H9 (cell line): Measurements from ENCODE around the gene HERC4. TPM values are rescaled to one million over a fixed set of nuclear protein-coding genes. Genes with fewer than 3 reads are reported as not detected.

Experiments used
- DNase-seq: peaks from one replicate; pipeline ENCODE4 v3.0.0-alpha.2; 2017
- H2AFZ ChIP-seq: one replicate; pipeline ENCODE4 v1.6.1; 2013; ENCODE audit warnings: mild to moderate bottlenecking, low read length, control low read depth, moderate library complexity
- H2AK5ac ChIP-seq: 2 replicates; pipeline ENCODE4 v1.6.1; 2013; ENCODE audit warnings: low read length, control low read depth, mixed read lengths; ENCODE audit not compliant: insufficient read length
- H2BK120ac ChIP-seq: one replicate; pipeline ENCODE4 v1.6.1; 2013; ENCODE audit warnings: low read depth, mild to moderate bottlenecking, low read length, control low read depth, inconsistent platforms; ENCODE audit not compliant: poor library complexity, severe bottlenecking
- H2BK12ac ChIP-seq: 2 replicates; pipeline ENCODE4 v1.6.1; 2013; ENCODE audit warnings: low read length, control low read depth, mixed read lengths, low read depth; ENCODE audit not compliant: insufficient read length
- H2BK15ac ChIP-seq: 2 replicates; pipeline ENCODE4 v1.6.1; 2013; ENCODE audit warnings: low read depth, low read length, control low read depth
- H2BK20ac ChIP-seq: one replicate; pipeline ENCODE4 v1.6.1; 2013; ENCODE audit warnings: low read depth, mild to moderate bottlenecking, low read length, control low read depth, inconsistent platforms; ENCODE audit not compliant: poor library complexity, severe bottlenecking
- H2BK5ac ChIP-seq: 2 replicates; pipeline ENCODE4 v1.6.1; 2013; ENCODE audit warnings: low read length, control low read depth, mixed read lengths; ENCODE audit not compliant: insufficient read length
- H3K14ac ChIP-seq: 2 replicates; pipeline ENCODE4 v1.6.1; 2013; ENCODE audit warnings: low read length, control low read depth; ENCODE audit not compliant: insufficient read depth
- H3K18ac ChIP-seq: 2 replicates; pipeline ENCODE4 v1.6.1; 2013; ENCODE audit warnings: low read depth, mild to moderate bottlenecking, mixed read lengths, low read length, control low read depth; ENCODE audit not compliant: insufficient read length
- H3K23ac ChIP-seq: 2 replicates; pipeline ENCODE4 v1.6.1; 2013; ENCODE audit warnings: low read length, control low read depth, mixed read lengths, low read depth; ENCODE audit not compliant: insufficient read length
- H3K23me2 ChIP-seq: 2 replicates; pipeline ENCODE4 v1.6.1; 2013; ENCODE audit warnings: low read depth, mild to moderate bottlenecking, mixed read lengths, low read length, control low read depth; ENCODE audit not compliant: insufficient read length, poor library complexity, severe bottlenecking
- H3K27ac ChIP-seq: 2 replicates; pipeline ENCODE4 v1.5.1; 2013; ENCODE audit warnings: low read length, control low read depth, mixed read lengths, low read depth; ENCODE audit not compliant: insufficient read length
- H3K27me3 ChIP-seq: 2 replicates; pipeline ENCODE4 v1.6.1; 2013; ENCODE audit warnings: low read length, control low read depth, inconsistent platforms; ENCODE audit not compliant: insufficient read depth
- H3K4ac ChIP-seq: 2 replicates; pipeline ENCODE4 v1.6.1; 2013; ENCODE audit warnings: low read depth, mild to moderate bottlenecking, control low read depth, inconsistent platforms, low read length, moderate library complexity
- H3K4me1 ChIP-seq: 2 replicates; pipeline ENCODE4 v1.6.1; 2013; ENCODE audit warnings: low read length, control low read depth, inconsistent platforms; ENCODE audit not compliant: insufficient read depth
- H3K4me2 ChIP-seq: 2 replicates; pipeline ENCODE4 v1.6.1; 2013; ENCODE audit warnings: low read length, control low read depth, mixed read lengths; ENCODE audit not compliant: insufficient read length, insufficient read depth
- H3K56ac ChIP-seq: 2 replicates; pipeline ENCODE4 v1.6.1; 2013; ENCODE audit warnings: low read depth, mild to moderate bottlenecking, mixed read lengths, low read length, control low read depth; ENCODE audit not compliant: insufficient read length
- H3K79me1 ChIP-seq: 2 replicates; pipeline ENCODE4 v1.6.1; 2013; ENCODE audit warnings: low read depth, mild to moderate bottlenecking, moderate library complexity, low read length, control low read depth, inconsistent platforms; ENCODE audit not compliant: insufficient read depth, poor library complexity, severe bottlenecking
- H3K79me2 ChIP-seq: 2 replicates; pipeline ENCODE4 v1.6.1; 2013; ENCODE audit warnings: low read length, control low read depth, inconsistent platforms; ENCODE audit not compliant: insufficient read depth
- H3K9ac ChIP-seq: 2 replicates; pipeline ENCODE4 v1.6.1; 2013; ENCODE audit warnings: low read length, control low read depth, mixed read lengths; ENCODE audit not compliant: insufficient read length; ENCODE audit errors: extremely low read depth
- H3K9me3 ChIP-seq: one replicate; pipeline ENCODE4 v1.6.1; 2013; ENCODE audit warnings: low read depth, low read length, inconsistent platforms; ENCODE audit not compliant: control insufficient read depth
- H3T11ph ChIP-seq: one replicate; pipeline ENCODE4 v1.6.1; 2013; ENCODE audit warnings: mild to moderate bottlenecking, low read length, control low read depth, inconsistent platforms
- H4K20me1 ChIP-seq: one replicate; pipeline ENCODE4 v1.6.1; 2013; ENCODE audit not compliant: control insufficient read depth, insufficient read length, insufficient read depth
- H4K5ac ChIP-seq: 2 replicates; pipeline ENCODE4 v1.6.1; 2013; ENCODE audit warnings: low read depth, mild to moderate bottlenecking, mixed read lengths, low read length, control low read depth; ENCODE audit not compliant: insufficient read length
- H4K8ac ChIP-seq: replicated peaks from 2 replicates; pipeline ENCODE4 v1.6.1; 2013; ENCODE audit warnings: low read length, control low read depth, mixed read lengths, low read depth; ENCODE audit not compliant: insufficient read length
- H4K91ac ChIP-seq: 2 replicates; pipeline ENCODE4 v1.6.1; 2013; ENCODE audit warnings: low read depth, mild to moderate bottlenecking, moderate library complexity, mixed read lengths, low read length, control low read depth; ENCODE audit not compliant: insufficient read length
- H3K27ac Mint-ChIP-seq, 3 experiments: 2 replicates in 2 of 3; 3 replicates in 1 of 3; pipeline ENCODE4 v1.8.0; 2020 to 2021; ENCODE audit warnings: mixed read lengths in 3 of 3, mild to moderate bottlenecking in 1 of 3, moderate library complexity in 1 of 3
- H3K27me3 Mint-ChIP-seq: 2 replicates; pipeline ENCODE4 v1.8.0; 2021; ENCODE audit warnings: low read depth, mild to moderate bottlenecking, moderate library complexity, mixed read lengths
- H3K36me3 Mint-ChIP-seq, 3 experiments: 2 replicates in 2 of 3; 3 replicates in 1 of 3; pipeline ENCODE4 v1.8.0; 2020 to 2021; ENCODE audit warnings: low read depth in 3 of 3, mixed read lengths in 3 of 3; ENCODE audit not compliant: insufficient read depth in 1 of 3
- H3K4me1 Mint-ChIP-seq, 2 experiments: 2 replicates each; pipeline ENCODE4 v1.8.0; 2020; ENCODE audit warnings: mixed read lengths in 2 of 2
- H3K4me3 Mint-ChIP-seq, 2 experiments: 2 replicates in 1 of 2; 3 replicates in 1 of 2; pipeline ENCODE4 v1.8.0; 2020 to 2021; ENCODE audit warnings: mild to moderate bottlenecking in 2 of 2, mixed read lengths in 2 of 2, moderate library complexity in 1 of 2
- H3K9me3 Mint-ChIP-seq, 2 experiments: 2 replicates in 1 of 2; 3 replicates in 1 of 2; pipeline ENCODE4 v1.8.0; 2020; ENCODE audit warnings: mild to moderate bottlenecking in 2 of 2, mixed read lengths in 2 of 2, moderate library complexity in 1 of 2
- WGBS: extraction: QIAGEN DNeasy Blood & Tissue Kit; methylation state at CpG from one replicate; pipeline ENCODE4 v1.1.7; 2013; ENCODE audit warnings: missing lambda C conversion rate, low lambda C conversion rate, mixed read lengths; ENCODE audit not compliant: insufficient read length; ENCODE audit errors: extremely low coverage; 5-methylcytosine and 5-hydroxymethylcytosine counted together
- total RNA-seq: library from RNA; stranded (reverse); gene quantifications from 2 replicates; pipeline ENCODE4 v1.2.1, GENCODE V29; 2021
- TF ChIP-seq, protein P1 (sequence below): fragments of 200-600 bp; sonication (generic); conservative IDR thresholded peaks from 3 replicates; pipeline ENCODE4 v1.8.0; 2021; ENCODE audit warnings: antibody characterized with exemption, mild to moderate bottlenecking

Gene HERC4
- total RNA-seq, 1 experiment from 2014 or later = 24.5 TPM

DNA sequence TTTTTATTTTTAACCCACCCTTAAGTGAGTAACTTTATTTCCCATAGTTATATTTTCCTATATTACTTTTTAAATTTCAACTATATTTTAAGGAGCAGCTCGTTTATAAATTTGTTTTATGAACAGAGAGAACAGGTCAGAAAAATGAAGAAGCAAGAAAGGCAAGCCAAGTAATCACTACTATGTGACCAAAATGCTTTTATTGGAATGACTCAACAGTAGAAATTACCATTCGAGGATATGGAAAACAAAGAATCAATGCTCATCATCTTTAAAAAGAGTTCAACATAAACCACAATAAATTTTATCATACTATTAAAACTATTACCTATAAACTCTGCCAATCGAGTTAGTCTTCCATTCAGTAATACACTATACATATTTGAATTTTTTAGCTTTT lies 7.6 kb downstream of the HERC4 start:
- Histone ChIP-seq H3K23ac (no peak overlapping the region), H3K4ac (no peak overlapping the region), H4K91ac (no peak overlapping the region), H4K20me1 (no peaks in the 10 kb centered on the region), H3K9me3 (no peaks in the 10 kb centered on the region), H3T11ph (no peak overlapping the region), H3K4me2 (no peak overlapping the region), H3K27me3 (no peaks in the 10 kb centered on the region), H3K14ac (no peak overlapping the region), H2BK5ac (no peak overlapping the region), H2BK12ac (no peak overlapping the region), H3K4me1 (no peaks in the 10 kb centered on the region), H2BK15ac (no peak overlapping the region), H2BK20ac (no peak overlapping the region), H3K79me2 (peaks cover 3% of the 10 kb centered on the region; the same call in 1 of the 2 replicates), H2BK120ac (no peak overlapping the region), H3K9ac (no peak overlapping the region), H3K23me2 (no peaks in the 10 kb centered on the region), H3K56ac (no peak overlapping the region), H2AK5ac (no peak overlapping the region), H2AFZ (no peak overlapping the region), H3K79me1 (peaks cover 2% of the 10 kb centered on the region), H3K27ac (no peak overlapping the region), H4K5ac (no peak overlapping the region), H3K18ac (no peak overlapping the region), H4K8ac (no peak overlapping the region)
- 100% methylated on average over 1 of the region's 3 CpGs for WGBS
- H3K4me3 Mint-ChIP-seq = no peak overlapping the region
- H3K36me3 Mint-ChIP-seq = peaks cover 5 to 16% (median 12%) of the 10 kb centered on the region in 3 experiments; a peak in 5 of 7 replicates
- no peak overlapping the region for H3K27ac Mint-ChIP-seq
- H3K4me1 Mint-ChIP-seq = peaks cover 16 to 17% of the 10 kb centered on the region in 2 experiments
- H3K27me3 Mint-ChIP-seq = no peaks in the 10 kb centered on the region
- DNase-seq = no peak
- no peaks in the 10 kb centered on the region for H3K9me3 Mint-ChIP-seq
- TF ChIP-seq, protein P1, sequence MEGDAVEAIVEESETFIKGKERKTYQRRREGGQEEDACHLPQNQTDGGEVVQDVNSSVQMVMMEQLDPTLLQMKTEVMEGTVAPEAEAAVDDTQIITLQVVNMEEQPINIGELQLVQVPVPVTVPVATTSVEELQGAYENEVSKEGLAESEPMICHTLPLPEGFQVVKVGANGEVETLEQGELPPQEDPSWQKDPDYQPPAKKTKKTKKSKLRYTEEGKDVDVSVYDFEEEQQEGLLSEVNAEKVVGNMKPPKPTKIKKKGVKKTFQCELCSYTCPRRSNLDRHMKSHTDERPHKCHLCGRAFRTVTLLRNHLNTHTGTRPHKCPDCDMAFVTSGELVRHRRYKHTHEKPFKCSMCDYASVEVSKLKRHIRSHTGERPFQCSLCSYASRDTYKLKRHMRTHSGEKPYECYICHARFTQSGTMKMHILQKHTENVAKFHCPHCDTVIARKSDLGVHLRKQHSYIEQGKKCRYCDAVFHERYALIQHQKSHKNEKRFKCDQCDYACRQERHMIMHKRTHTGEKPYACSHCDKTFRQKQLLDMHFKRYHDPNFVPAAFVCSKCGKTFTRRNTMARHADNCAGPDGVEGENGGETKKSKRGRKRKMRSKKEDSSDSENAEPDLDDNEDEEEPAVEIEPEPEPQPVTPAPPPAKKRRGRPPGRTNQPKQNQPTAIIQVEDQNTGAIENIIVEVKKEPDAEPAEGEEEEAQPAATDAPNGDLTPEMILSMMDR = no peak
